Mucosa of rectum (tissue), 2 donors: ENCODE data around the gene ADAMTSL2.
A peak's percentile ranks its signal among the peaks of the same experiment; 100 is the strongest.
"Not testable (repeated sequence)": the region's sequence is repeated elsewhere in the genome, so short reads cannot be mapped to it uniquely, and the experiment has no call there.

ENCODE experiments used
- H3K27ac ChIP-seq, 2 donors: one replicate each; pipeline ENCODE4 v1.7.0; 2013; ENCODE audit warnings: inconsistent platforms in 2 of 2, low read depth in 2 of 2, low read length in 2 of 2
- H3K27me3 ChIP-seq, 2 donors: one replicate each; pipeline ENCODE4 v1.7.0; 2013; ENCODE audit warnings: low read length in 2 of 2; ENCODE audit not compliant: control insufficient read depth in 2 of 2, insufficient read depth in 2 of 2
- H3K36me3 ChIP-seq, 2 donors: one replicate each; pipeline ENCODE4 v1.7.0; 2013; ENCODE audit warnings: low read length in 2 of 2; ENCODE audit not compliant: control insufficient read depth in 2 of 2, insufficient read depth in 2 of 2
- H3K4me1 ChIP-seq, 2 donors: one replicate each; pipeline ENCODE4 v1.7.0; 2013; ENCODE audit warnings: low read length in 2 of 2, mild to moderate bottlenecking in 1 of 2; ENCODE audit not compliant: control insufficient read depth in 2 of 2, insufficient read depth in 2 of 2
- H3K4me3 ChIP-seq, 2 donors: one replicate each; pipeline ENCODE4 v1.7.0; 2013; ENCODE audit warnings: low read length in 2 of 2
- H3K9ac ChIP-seq, 2 donors: one replicate each; pipeline ENCODE4 v1.7.0; 2013; ENCODE audit warnings: low read length in 2 of 2, low read depth in 1 of 2, mild to moderate bottlenecking in 1 of 2
- H3K9me3 ChIP-seq, 2 donors: one replicate each; pipeline ENCODE4 v1.7.0; 2013; ENCODE audit warnings: low read length in 2 of 2; ENCODE audit not compliant: control insufficient read depth in 2 of 2
- donor health status: healthy.
- donor health status: Normal muscosa, but diverticular disease.

Gene ADAMTSL2

GRCh38 chr9:133557581-133557980 lies 23.1 kb downstream of the ADAMTSL2 start:
- H3K9me3 ChIP-seq = no peaks in the 10 kb centered on the region
- H3K4me1 ChIP-seq = peaks cover 0 to 4% of the 10 kb centered on the region in 2 donors
- no peaks in the 10 kb centered on the region for H3K36me3 ChIP-seq
- peak overlapping the region in 1 of 2 donors; percentile 16 for H3K27ac ChIP-seq
- H3K9ac ChIP-seq = no peak overlapping the region
- H3K27me3 ChIP-seq = no peaks in the 10 kb centered on the region
- H3K4me3 ChIP-seq = no peak overlapping the region

GRCh38 chr9:133558191-133559126 lies 24.0 kb downstream of the ADAMTSL2 start:
- Histone ChIP-seq H3K4me1 (peaks cover 6 to 12% of the 10 kb centered on the region in 2 donors), H3K9me3 (no peaks in the 10 kb centered on the region), H3K36me3 (no peaks in the 10 kb centered on the region), H3K4me3 (no peak overlapping the region), H3K27me3 (no peaks in the 10 kb centered on the region), H3K27ac (peak overlapping the region in 1 of 2 donors; percentile 43), H3K9ac (no peak overlapping the region)

GRCh38 chr9:133560311-133560710 lies 25.8 kb downstream of the ADAMTSL2 start:
- no peak overlapping the region for H3K9ac ChIP-seq
- no peak overlapping the region for H3K27ac ChIP-seq
- no peaks in the 10 kb centered on the region for H3K9me3 ChIP-seq
- H3K4me1 ChIP-seq = peaks cover 8 to 14% of the 10 kb centered on the region in 2 donors
- H3K4me3 ChIP-seq = no peak overlapping the region
- H3K36me3 ChIP-seq = no peaks in the 10 kb centered on the region
- H3K27me3 ChIP-seq = no peaks in the 10 kb centered on the region

DNA sequence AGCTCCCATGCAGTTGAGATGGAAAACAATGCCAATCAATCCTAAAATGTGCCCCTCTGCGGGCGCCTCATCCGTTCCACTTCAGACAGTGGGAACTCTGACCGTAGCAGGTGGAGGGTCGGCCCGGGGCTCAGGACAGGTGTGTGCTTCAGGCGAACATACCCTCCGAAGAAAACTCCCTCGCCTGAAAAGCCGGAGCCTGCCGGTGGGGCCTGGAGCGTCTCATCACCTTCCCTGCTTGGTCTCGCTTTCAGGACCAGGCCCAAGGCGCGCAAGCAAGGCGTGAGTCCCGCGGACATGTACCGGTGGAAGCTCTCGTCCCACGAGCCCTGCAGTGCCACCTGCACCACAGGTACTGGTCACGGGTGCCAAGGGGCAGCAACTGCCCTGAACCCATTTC lies 26.4 kb downstream of the ADAMTSL2 start:
- no peaks in the 10 kb centered on the region for H3K36me3 ChIP-seq
- no peak overlapping the region for H3K4me3 ChIP-seq
- H3K27ac ChIP-seq = no peak overlapping the region
- peaks cover 8 to 14% of the 10 kb centered on the region in 2 donors for H3K4me1 ChIP-seq
- no peaks in the 10 kb centered on the region for H3K27me3 ChIP-seq
- no peaks in the 10 kb centered on the region for H3K9me3 ChIP-seq
- no peak overlapping the region for H3K9ac ChIP-seq

GRCh38 chr9:133561976-133562554 lies 27.6 kb downstream of the ADAMTSL2 start:
- H3K4me1 ChIP-seq = peaks cover 8 to 14% of the 10 kb centered on the region in 2 donors
- no peaks in the 10 kb centered on the region for H3K36me3 ChIP-seq
- H3K4me3 ChIP-seq = no peak overlapping the region
- no peak overlapping the region for H3K9ac ChIP-seq
- no peaks in the 10 kb centered on the region for H3K9me3 ChIP-seq
- H3K27ac ChIP-seq = no peak overlapping the region
- no peaks in the 10 kb centered on the region for H3K27me3 ChIP-seq

- H3K4me1 ChIP-seq = peaks cover 8 to 14% of the 10 kb centered on the region in 2 donors
Observed at GRCh38 chr9:133562611-133563290, 28.2 kb downstream of the ADAMTSL2 start.

GRCh38 chr9:133563291-133563796 lies 28.8 kb downstream of the ADAMTSL2 start:
- Histone ChIP-seq H3K27ac (peak overlapping the region; percentile 36 to 63), H3K27me3 (no peaks in the 10 kb centered on the region), H3K9me3 (no peaks in the 10 kb centered on the region), H3K4me3 (peak overlapping the region; percentile 43 to 55), H3K4me1 (peaks cover 8 to 10% of the 10 kb centered on the region in 2 donors), H3K9ac (no peak overlapping the region), H3K36me3 (no peaks in the 10 kb centered on the region)

More at GRCh38 chr9:133562611-133563290, 28.2 kb downstream of the ADAMTSL2 start:
- H3K27me3 ChIP-seq = no peaks in the 10 kb centered on the region
- no peaks in the 10 kb centered on the region for H3K9me3 ChIP-seq
- peak overlapping the region; percentile 43 to 55 for H3K4me3 ChIP-seq
- peak overlapping the region; percentile 36 to 63 for H3K27ac ChIP-seq
- H3K9ac ChIP-seq = no peak overlapping the region
- no peaks in the 10 kb centered on the region for H3K36me3 ChIP-seq

DNA sequence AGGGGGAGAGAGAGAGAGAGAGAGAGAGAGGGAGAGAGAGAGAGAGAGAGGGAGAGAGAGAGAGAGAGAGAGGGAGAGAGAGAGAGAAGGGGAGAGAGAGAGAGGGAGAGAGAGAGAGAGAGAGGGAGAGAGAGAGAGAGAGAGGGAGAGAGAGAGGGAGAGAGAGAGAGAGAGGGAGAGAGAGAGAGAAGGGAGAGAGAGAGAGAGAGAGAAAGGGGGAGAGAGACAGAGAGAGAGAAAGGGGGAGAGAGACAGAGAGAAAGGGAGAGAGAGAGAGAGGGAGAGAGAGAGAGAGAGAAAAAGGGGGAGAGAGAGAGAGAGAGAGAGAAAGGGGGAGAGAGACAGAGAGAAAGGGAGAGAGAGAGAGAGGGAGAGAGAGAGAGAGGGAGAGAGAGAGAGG lies 29.3 kb downstream of the ADAMTSL2 start:
- H3K4me3 ChIP-seq, H3K9ac ChIP-seq, H3K36me3 ChIP-seq, H3K9me3 ChIP-seq, H3K27me3 ChIP-seq: not testable (repeated sequence)
- peaks cover 8 to 10% of the 10 kb centered on the region in 2 donors for H3K4me1 ChIP-seq
- H3K27ac ChIP-seq = peak overlapping the region; percentile 36 to 63

- no peaks in the 10 kb centered on the region for H3K9me3 ChIP-seq
- H3K27me3 ChIP-seq = no peaks in the 10 kb centered on the region
- no peaks in the 10 kb centered on the region for H3K36me3 ChIP-seq
- H3K4me1 ChIP-seq = peaks cover 8 to 10% of the 10 kb centered on the region in 2 donors
- peak overlapping the region in 1 of 2 donors; percentile 28 for H3K27ac ChIP-seq
- no peak overlapping the region for H3K4me3 ChIP-seq
- H3K9ac ChIP-seq = no peak overlapping the region
Observed at GRCh38 chr9:133564451-133565116, 30.1 kb downstream of the ADAMTSL2 start.
